Mucosa of rectum (tissue), 2 donors: Measurements from ENCODE around the gene RAB43.

Experiments
- H3K27ac ChIP-seq, 2 donors: one replicate each; pipeline ENCODE4 v1.7.0; 2013; ENCODE audit warnings: inconsistent platforms in 2 of 2, low read depth in 2 of 2, low read length in 2 of 2
- H3K27me3 ChIP-seq, 2 donors: one replicate each; pipeline ENCODE4 v1.7.0; 2013; ENCODE audit warnings: low read length in 2 of 2; ENCODE audit not compliant: control insufficient read depth in 2 of 2, insufficient read depth in 2 of 2
- H3K36me3 ChIP-seq, 2 donors: one replicate each; pipeline ENCODE4 v1.7.0; 2013; ENCODE audit warnings: low read length in 2 of 2; ENCODE audit not compliant: control insufficient read depth in 2 of 2, insufficient read depth in 2 of 2
- H3K4me1 ChIP-seq, 2 donors: one replicate each; pipeline ENCODE4 v1.7.0; 2013; ENCODE audit warnings: low read length in 2 of 2, mild to moderate bottlenecking in 1 of 2; ENCODE audit not compliant: control insufficient read depth in 2 of 2, insufficient read depth in 2 of 2
- H3K4me3 ChIP-seq, 2 donors: one replicate each; pipeline ENCODE4 v1.7.0; 2013; ENCODE audit warnings: low read length in 2 of 2
- H3K9ac ChIP-seq, 2 donors: one replicate each; pipeline ENCODE4 v1.7.0; 2013; ENCODE audit warnings: low read length in 2 of 2, low read depth in 1 of 2, mild to moderate bottlenecking in 1 of 2
- H3K9me3 ChIP-seq, 2 donors: one replicate each; pipeline ENCODE4 v1.7.0; 2013; ENCODE audit warnings: low read length in 2 of 2; ENCODE audit not compliant: control insufficient read depth in 2 of 2
- donor health status: healthy.
- donor health status: Normal muscosa, but diverticular disease.

Gene RAB43

GRCh38 chr3:129107793-129108192, 13.8 kb downstream of the RAB43 start:
- H3K27me3 ChIP-seq: no peaks in the 10 kb centered on the region
- H3K4me3 ChIP-seq: no peak overlapping the region
- H3K9ac ChIP-seq: no peak overlapping the region
- no peaks in the 10 kb centered on the region for H3K9me3 ChIP-seq
- H3K4me1 ChIP-seq: peaks cover 0 to 3% of the 10 kb centered on the region in 2 donors
- H3K36me3 ChIP-seq: peaks cover 14 to 24% of the 10 kb centered on the region in 2 donors
- no peak overlapping the region for H3K27ac ChIP-seq

GRCh38 chr3:129106866-129107565, 14.6 kb downstream of the RAB43 start:
- H3K27me3 ChIP-seq: no peaks in the 10 kb centered on the region
- no peak overlapping the region for H3K4me3 ChIP-seq
- H3K9ac ChIP-seq: no peak overlapping the region
- peaks cover 0 to 3% of the 10 kb centered on the region in 2 donors for H3K4me1 ChIP-seq
- H3K9me3 ChIP-seq: no peaks in the 10 kb centered on the region
- peaks cover 14 to 24% of the 10 kb centered on the region in 2 donors for H3K36me3 ChIP-seq
- no peak overlapping the region for H3K27ac ChIP-seq

DNA sequence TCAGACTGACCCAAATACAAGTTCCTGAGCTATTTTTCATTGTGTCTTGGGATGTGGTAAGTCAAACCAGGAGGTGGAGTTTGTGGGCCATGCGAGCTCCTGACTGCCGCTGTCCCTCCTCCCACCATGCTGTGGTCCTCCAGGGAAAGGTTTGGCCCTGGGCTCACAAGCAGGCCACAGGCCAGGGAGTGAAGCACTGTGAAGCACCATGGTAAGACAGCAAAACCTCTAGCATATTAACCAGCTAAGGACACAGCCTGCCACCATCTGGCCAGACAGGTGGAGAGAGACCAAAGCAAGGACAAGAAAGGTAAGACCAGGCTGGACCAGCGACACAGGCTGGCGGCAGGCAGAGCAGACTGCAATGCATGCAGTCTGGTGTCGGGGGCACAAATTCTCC, 15.3 kb downstream of the RAB43 start:
- H3K4me1 ChIP-seq: peaks cover 0 to 3% of the 10 kb centered on the region in 2 donors
- peaks cover 14 to 28% of the 10 kb centered on the region in 2 donors for H3K36me3 ChIP-seq
- H3K9ac ChIP-seq: no peak overlapping the region
- no peak overlapping the region for H3K27ac ChIP-seq
- no peak overlapping the region for H3K4me3 ChIP-seq
- no peaks in the 10 kb centered on the region for H3K27me3 ChIP-seq
- H3K9me3 ChIP-seq: no peaks in the 10 kb centered on the region

- Histone ChIP-seq H3K27me3 (no peaks in the 10 kb centered on the region), H3K4me1 (peaks cover 0 to 3% of the 10 kb centered on the region in 2 donors), H3K27ac (no peak overlapping the region), H3K9ac (no peak overlapping the region), H3K9me3 (no peaks in the 10 kb centered on the region), H3K36me3 (peaks cover 14 to 27% of the 10 kb centered on the region in 2 donors), H3K4me3 (no peak overlapping the region)
Observed at GRCh38 chr3:129105862-129106261, 15.7 kb downstream of the RAB43 start.

- H3K4me1 ChIP-seq: peaks cover 0 to 3% of the 10 kb centered on the region in 2 donors
- no peaks in the 10 kb centered on the region for H3K27me3 ChIP-seq
- H3K4me3 ChIP-seq: no peak overlapping the region
- H3K9ac ChIP-seq: no peak overlapping the region
- H3K36me3 ChIP-seq: peaks cover 14 to 25% of the 10 kb centered on the region in 2 donors
- no peaks in the 10 kb centered on the region for H3K9me3 ChIP-seq
- H3K27ac ChIP-seq: no peak overlapping the region
Observed at GRCh38 chr3:129104498-129105079, 17.0 kb downstream of the RAB43 start.

DNA sequence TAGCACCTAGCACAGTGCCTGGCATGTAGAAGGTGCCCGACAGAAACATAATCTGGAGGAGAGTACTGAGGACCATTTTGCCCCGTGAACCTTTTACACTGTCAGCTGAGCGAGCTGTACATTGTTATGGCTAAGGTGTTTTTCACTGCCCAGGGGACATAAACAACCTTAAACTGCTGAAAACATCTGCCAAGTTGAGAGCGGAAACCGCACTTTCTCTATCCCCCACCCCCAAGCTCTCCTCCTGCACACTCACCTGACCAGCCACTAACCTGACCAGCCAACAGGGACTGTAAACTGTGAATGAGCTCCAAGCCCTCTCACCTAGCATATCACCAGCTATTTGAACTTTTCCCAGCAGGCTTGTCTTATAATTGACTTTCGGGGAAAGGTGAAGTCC, 17.6 kb downstream of the RAB43 start:
- H3K27ac ChIP-seq: no peak overlapping the region
- peaks cover 14 to 25% of the 10 kb centered on the region in 2 donors for H3K36me3 ChIP-seq
- H3K4me3 ChIP-seq: no peak overlapping the region
- no peaks in the 10 kb centered on the region for H3K9me3 ChIP-seq
- peaks cover 0 to 3% of the 10 kb centered on the region in 2 donors for H3K4me1 ChIP-seq
- H3K27me3 ChIP-seq: no peaks in the 10 kb centered on the region
- no peak overlapping the region for H3K9ac ChIP-seq

DNA sequence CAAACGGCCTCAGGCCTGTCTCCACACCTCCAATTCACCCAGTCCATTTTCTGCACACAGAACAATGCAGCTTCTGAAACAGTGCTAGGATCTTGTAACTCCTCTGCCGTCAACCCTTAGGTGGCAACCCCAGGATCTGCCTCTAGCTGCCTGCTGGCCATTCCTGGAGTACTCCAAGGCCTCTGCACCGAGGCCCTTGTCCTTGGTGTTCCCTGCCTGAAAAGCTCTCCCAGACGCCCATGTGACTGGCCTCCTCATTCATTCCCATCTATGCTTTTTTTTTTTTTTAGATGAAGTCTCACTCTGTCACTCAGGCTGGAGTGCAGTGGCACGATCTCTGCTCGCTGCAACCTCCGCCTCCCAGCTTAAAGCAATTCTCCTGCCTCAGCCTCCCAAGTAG, 18.3 kb downstream of the RAB43 start:
- Histone ChIP-seq H3K9ac (no peak overlapping the region), H3K4me1 (peaks cover 0 to 3% of the 10 kb centered on the region in 2 donors), H3K9me3 (no peaks in the 10 kb centered on the region), H3K36me3 (peaks cover 14 to 21% of the 10 kb centered on the region in 2 donors), H3K27ac (no peak overlapping the region), H3K27me3 (no peaks in the 10 kb centered on the region), H3K4me3 (no peak overlapping the region)

- Histone ChIP-seq H3K4me1 (peaks cover 0 to 1% of the 10 kb centered on the region in 2 donors), H3K27me3 (no peaks in the 10 kb centered on the region), H3K9ac (no peak overlapping the region), H3K4me3 (no peak overlapping the region), H3K9me3 (no peaks in the 10 kb centered on the region), H3K36me3 (peaks cover 8 to 12% of the 10 kb centered on the region in 2 donors), H3K27ac (no peak overlapping the region)
Observed at GRCh38 chr3:129101370-129102138, 20.1 kb downstream of the RAB43 start.

DNA sequence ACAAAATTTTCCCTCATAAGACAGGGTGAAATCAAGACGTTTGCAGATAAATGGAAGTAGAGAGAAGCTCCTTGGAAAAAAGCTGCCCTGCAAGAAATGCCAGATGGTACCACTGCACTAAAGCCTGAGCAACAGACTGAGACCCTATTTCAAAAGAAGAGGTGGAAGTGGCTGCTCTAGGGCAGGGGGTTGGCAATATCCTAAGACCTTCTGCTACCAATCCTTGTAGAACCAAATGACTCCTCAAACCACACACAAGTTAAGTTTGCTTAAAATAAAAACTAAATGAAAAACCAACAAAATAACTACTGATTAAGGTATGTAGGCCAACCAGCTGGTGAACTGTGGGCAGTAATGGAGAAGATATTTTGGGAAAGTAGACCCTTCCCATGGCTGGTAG, 21.3 kb downstream of the RAB43 start:
- H3K27ac ChIP-seq: no peak overlapping the region
- H3K9ac ChIP-seq: no peak overlapping the region
- peaks cover 0 to 11% of the 10 kb centered on the region in 2 donors for H3K36me3 ChIP-seq
- H3K9me3 ChIP-seq: no peaks in the 10 kb centered on the region
- no peak overlapping the region for H3K4me3 ChIP-seq
- no peaks in the 10 kb centered on the region for H3K4me1 ChIP-seq
- no peaks in the 10 kb centered on the region for H3K27me3 ChIP-seq

DNA sequence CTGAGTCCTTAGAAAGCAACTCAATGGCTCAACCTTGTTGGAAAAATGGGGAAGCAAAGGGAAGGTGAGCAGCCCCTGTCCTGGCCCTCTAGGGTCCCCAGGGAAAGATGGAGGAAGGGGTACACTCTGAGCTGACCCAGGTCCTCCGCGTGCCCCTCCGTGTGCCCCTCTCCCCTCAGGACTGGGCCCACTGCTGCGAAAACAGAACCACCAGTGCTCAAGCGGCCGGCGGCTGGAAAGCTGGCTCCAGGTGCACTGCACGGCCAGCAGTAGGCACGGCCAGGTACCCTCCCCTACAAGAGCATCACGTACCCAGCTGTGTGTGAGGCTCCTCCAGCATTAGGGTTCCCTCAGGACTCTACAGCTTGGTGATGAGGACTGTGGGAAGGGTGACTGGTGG, 26.3 kb downstream of the RAB43 start:
- Histone ChIP-seq H3K9me3 (no peaks in the 10 kb centered on the region), H3K9ac (no peak overlapping the region), H3K36me3 (peaks cover 21 to 27% of the 10 kb centered on the region in 2 donors), H3K4me3 (no peak overlapping the region), H3K4me1 (no peaks in the 10 kb centered on the region), H3K27me3 (no peaks in the 10 kb centered on the region), H3K27ac (no peak overlapping the region)
